ENCODE data around the gene MRGPRG.

DNA sequence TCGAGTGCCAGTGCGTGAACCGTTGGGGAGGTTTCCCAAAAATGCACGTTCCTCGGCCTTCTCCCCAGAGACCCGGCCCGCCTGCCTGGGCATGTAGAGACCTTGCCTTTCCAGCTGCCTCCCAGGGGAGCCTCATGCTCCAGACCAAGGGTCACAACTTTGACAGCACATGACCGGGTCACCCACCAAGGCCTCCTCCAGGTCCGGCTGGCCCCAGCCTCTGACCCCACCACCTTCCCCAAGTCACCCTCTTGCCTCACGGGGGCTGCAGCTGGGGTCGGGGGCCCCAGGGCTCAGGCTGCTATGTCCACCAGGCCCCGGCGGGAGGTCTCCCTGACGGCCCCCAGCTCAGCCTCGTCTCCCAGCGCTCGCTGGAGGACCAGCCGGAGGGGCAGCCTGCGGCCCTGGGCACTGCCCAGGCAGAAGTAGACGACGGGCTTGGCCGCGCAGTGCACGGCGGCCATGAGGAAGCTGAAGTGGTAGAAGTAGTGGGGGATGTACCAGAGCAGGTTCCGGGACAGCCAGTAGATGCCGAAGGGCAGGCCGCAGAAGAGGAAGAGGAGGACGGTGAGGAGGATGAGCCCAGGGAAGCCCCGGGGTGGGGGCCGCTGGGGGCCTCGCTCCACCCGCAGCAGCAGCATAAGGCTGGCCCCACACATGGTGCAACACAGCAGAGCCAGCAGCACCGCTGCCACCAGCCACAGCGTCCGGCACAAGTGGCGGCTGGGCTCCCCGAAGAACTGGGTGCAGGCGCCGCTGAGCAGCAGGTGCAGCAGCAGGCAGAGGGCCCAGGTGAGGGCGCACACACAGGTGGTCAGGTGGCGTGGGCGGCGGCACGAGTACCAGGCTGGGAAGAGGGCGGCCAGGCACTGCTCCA is 9.2 kb upstream of the MRGPRG start:
- TF ChIP-seq EP300 (IDR thresholded peaks at IDR 0.05; ENCODE audit: borderline replicate concordance in 1 of 2, low read depth in 2 of 2, low read length in 2 of 2) = no peak
- no peak for TF ChIP-seq RXRA (IDR thresholded peaks at IDR 0.05; ENCODE audit: insufficient read depth, low read depth, low read length)
